HG03460 (cell line): ENCODE results near the gene CROCC2.

ENCODE experiments used
- ATAC-seq: cut with Tn5 transposase; IDR thresholded peaks from one replicate; pipeline ENCODE4 v1.9.1; 2021; ENCODE audit not compliant: unreplicated experiment

Gene CROCC2

GRCh38 chr2:240932724-240933047 lies 26.6 kb downstream of the CROCC2 start:
- ATAC-seq: no peak

GRCh38 chr2:240933048-240933965 lies 27.2 kb downstream of the CROCC2 start:
- no peak for ATAC-seq

- ATAC-seq: no peak
These were observed 28.0 kb downstream of the CROCC2 start for GRCh38 chr2:240933966-240934700.

- no peak for ATAC-seq
These were observed 28.6 kb downstream of the CROCC2 start for GRCh38 chr2:240934701-240935102.

- no peak for ATAC-seq
These were observed 29.2 kb downstream of the CROCC2 start for GRCh38 chr2:240935103-240935876.

- no peak for ATAC-seq
These were observed 30.0 kb downstream of the CROCC2 start for GRCh38 chr2:240936106-240936505.

- ATAC-seq: no peak
These were observed 39.9 kb downstream of the CROCC2 start for GRCh38 chr2:240946046-240946445.

GRCh38 chr2:240946654-240947053 lies 40.5 kb downstream of the CROCC2 start:
- ATAC-seq: no peak

GRCh38 chr2:240947176-240947575 lies 41.0 kb downstream of the CROCC2 start:
- no peak for ATAC-seq

- ATAC-seq: no peak
These were observed 41.5 kb downstream of the CROCC2 start for GRCh38 chr2:240947607-240948006.

- no peak for ATAC-seq
These were observed 42.0 kb downstream of the CROCC2 start for GRCh38 chr2:240948086-240948485.

GRCh38 chr2:240948905-240949790 lies 43.0 kb downstream of the CROCC2 start:
- no peak for ATAC-seq

GRCh38 chr2:240949791-240950705 lies 43.9 kb downstream of the CROCC2 start:
- ATAC-seq: no peak

- no peak for ATAC-seq
These were observed 45.0 kb downstream of the CROCC2 start for GRCh38 chr2:240951045-240951594.

- ATAC-seq: no peak
These were observed 46.5 kb downstream of the CROCC2 start for GRCh38 chr2:240952496-240953246.

GRCh38 chr2:240953426-240954410 lies 47.6 kb downstream of the CROCC2 start:
- no peak for ATAC-seq
